Keratinocyte (primary cell): ENCODE data around the gene GADD45GIP1. TPM values are rescaled to one million over a fixed set of nuclear protein-coding genes. Genes with fewer than 3 reads are reported as not detected.

Source experiments
- DNase-seq: peaks from one replicate; pipeline ENCODE4 v3.0.0-alpha.2; 2011; ENCODE audit warnings: low read depth, missing footprints, low spot score
- FAIRE-seq: peaks from 2 replicates; lab custom pipeline; 2011; peaks lifted over from hg19 to GRCh38; lab: Jason Lieb, UNC
- H2AFZ ChIP-seq: 2 replicates; pipeline ENCODE4 v1.6.0; 2012; ENCODE audit warnings: low read length, control low read depth, inconsistent platforms; ENCODE audit not compliant: control insufficient read depth
- H3K27ac ChIP-seq: 2 replicates; pipeline ENCODE4 v1.5.1; 2011; ENCODE audit warnings: low read length; ENCODE audit not compliant: control insufficient read depth, insufficient read depth
- H3K27me3 ChIP-seq: 3 replicates; pipeline ENCODE4 v1.6.0; 2011; ENCODE audit warnings: low read length; ENCODE audit not compliant: control insufficient read depth, insufficient read depth; ENCODE audit errors: extremely low read depth
- H3K36me3 ChIP-seq, 2 experiments: 2 replicates in 1 of 2; 3 replicates in 1 of 2; pipeline ENCODE4 v1.5.1; 2011; ENCODE audit warnings: low read length in 2 of 2, mild to moderate bottlenecking in 1 of 2; ENCODE audit not compliant: control insufficient read depth in 2 of 2, insufficient read depth in 2 of 2; ENCODE audit errors: extremely low read depth in 1 of 2
- H3K4me1 ChIP-seq: 3 replicates; pipeline ENCODE4 v1.5.1; 2011; ENCODE audit warnings: low read length; ENCODE audit not compliant: control insufficient read depth, insufficient read depth; ENCODE audit errors: extremely low read depth
- H3K4me2 ChIP-seq: 3 replicates; pipeline ENCODE4 v1.6.0; 2011; ENCODE audit warnings: low read depth, low read length; ENCODE audit not compliant: control insufficient read depth, insufficient read depth; ENCODE audit errors: extremely low read depth
- H3K4me3 ChIP-seq, 3 experiments: fragments of 200-600 bp in 1 of 3; sonication (generic) in 1 of 3; 2 replicates in 2 of 3; 3 replicates in 1 of 3; pipeline ENCODE4 v1.5.1; 2011 to 2016; ENCODE audit warnings: low read length in 3 of 3, mild to moderate bottlenecking in 3 of 3, control low read depth in 2 of 3, inconsistent platforms in 1 of 3, low read depth in 1 of 3, mixed read lengths in 1 of 3, mixed run types in 1 of 3, moderate library complexity in 1 of 3; ENCODE audit not compliant: control insufficient read depth in 2 of 3, insufficient read depth in 2 of 3; ENCODE audit errors: extremely low read depth in 1 of 3
- H3K79me2 ChIP-seq: 2 replicates; pipeline ENCODE4 v1.6.0; 2012; ENCODE audit warnings: low read length; ENCODE audit not compliant: control insufficient read depth, insufficient read depth
- H3K9ac ChIP-seq: 3 replicates; pipeline ENCODE4 v1.6.0; 2011; ENCODE audit warnings: low read length; ENCODE audit not compliant: control insufficient read depth, insufficient read depth; ENCODE audit errors: extremely low read depth
- H3K9me1 ChIP-seq: 3 replicates; pipeline ENCODE4 v1.6.0; 2011; ENCODE audit warnings: low read length; ENCODE audit not compliant: control insufficient read depth, insufficient read depth; ENCODE audit errors: extremely low read depth
- H3K9me3 ChIP-seq: 2 replicates; pipeline ENCODE4 v1.5.1; 2012; ENCODE audit warnings: low read depth, low read length; ENCODE audit not compliant: control insufficient read depth
- H4K20me1 ChIP-seq: 3 replicates; pipeline ENCODE4 v1.6.0; 2011; ENCODE audit warnings: low read length; ENCODE audit not compliant: control insufficient read depth, insufficient read depth; ENCODE audit errors: extremely low read depth
- CTCF ChIP-seq, 3 experiments: IDR thresholded peaks in 1 of 3; conservative IDR thresholded peaks in 1 of 3; optimal IDR thresholded peaks in 1 of 3; 2 replicates in 2 of 3; 3 replicates in 1 of 3; pipeline versions ENCODE3 to v1.5.1; 2011; ENCODE audit warnings: low read length in 3 of 3, mild to moderate bottlenecking in 3 of 3, moderate library complexity in 2 of 3, control low read depth in 1 of 3, inconsistent platforms in 1 of 3; ENCODE audit not compliant: insufficient read depth in 2 of 3; ENCODE audit errors: extremely low read depth in 1 of 3
- EZH2 ChIP-seq: IDR thresholded peaks from one replicate; pipeline ENCODE4 v1.6.1; 2012; ENCODE audit warnings: inconsistent platforms, mild to moderate bottlenecking, low read length, moderate library complexity
- dilution Hi-C: fragments of 300-500 bp; cut with MboI; formaldehyde crosslinking; loops from one replicate; pipeline ENCODE4 v1.7.0; 2020; ENCODE audit warnings: low sequenced_read_pairs; ENCODE audit not compliant: extremely low pct_ligation_motif_present
- polyA plus RNA-seq, 5 experiments: library from polyadenylated mRNA; depleted of rRNA in 3 of 5; stranded (reverse) in 3 of 5; stranded (forward) in 1 of 5; unstranded in 1 of 5; fragments of >200 nt; gene quantifications; 1 replicate in 1 of 5; 2 replicates in 3 of 5; 3 replicates in 1 of 5; pipeline versions ENCODE4 v1.2.1 to v1.2.3, GENCODE V29; 2011 to 2012; ENCODE audit warnings: missing spikeins in 2 of 5, low read depth in 1 of 5, low replicate concordance in 1 of 5

GADD45GIP1 gene
- polyA plus RNA-seq, 1 donor (not counting 4 experiments of a cell fraction or from before 2014, with no cell fraction given), result 35.5 TPM

GRCh38 chr19:12937093-12937926, 19.7 kb downstream of the GADD45GIP1 start:
- H3K9me3 ChIP-seq, result no peaks in the 10 kb centered on the region
- peaks cover 28% of the 10 kb centered on the region for H3K4me1 ChIP-seq
- peaks cover 19% of the 10 kb centered on the region for H4K20me1 ChIP-seq
- DNase-seq, result no peak
- no peaks in the 10 kb centered on the region for H3K27me3 ChIP-seq
- peak overlapping the region; percentile 81 for H3K9ac ChIP-seq
- H3K4me2 ChIP-seq, result peak overlapping the region; percentile 83
- dilution Hi-C loops, result no loop called here
- peak overlapping the region; percentile 72 for H3K27ac ChIP-seq
- TF ChIP-seq EZH2 (no peak), CTCF (optimal IDR thresholded peaks at IDR 0.05 in 1 of 3, IDR thresholded peaks at IDR 0.05 in 1 of 3, conservative IDR thresholded peaks at IDR 0.05 in 1 of 3; ENCODE audit: extremely low read depth in 1 of 3, insufficient read depth in 2 of 3, low read length in 3 of 3) (no peak)
- peaks cover 51% of the 10 kb centered on the region for H3K79me2 ChIP-seq
- peaks cover 19 to 31% of the 10 kb centered on the region in 2 experiments for H3K36me3 ChIP-seq
- H3K9me1 ChIP-seq, result peaks cover 2% of the 10 kb centered on the region
- peak overlapping the region; percentile 68 for H2AFZ ChIP-seq
- peak overlapping the region; percentile 46 to 99 (median 95) for H3K4me3 ChIP-seq
- FAIRE-seq, result no peak

- FAIRE-seq (no peak), DNase-seq (no peak)
- Histone ChIP-seq H3K79me2 (peaks cover 51% of the 10 kb centered on the region), H3K4me2 (no peak overlapping the region), H3K9me1 (peaks cover 2% of the 10 kb centered on the region), H3K4me1 (peaks cover 29% of the 10 kb centered on the region), H2AFZ (no peak overlapping the region), H3K4me3 (no peak overlapping the region), H3K9me3 (no peaks in the 10 kb centered on the region), H4K20me1 (peaks cover 19% of the 10 kb centered on the region), H3K27ac (no peak overlapping the region), H3K36me3 (peaks cover 18 to 28% of the 10 kb centered on the region in 2 experiments), H3K27me3 (no peaks in the 10 kb centered on the region), H3K9ac (no peak overlapping the region)
- TF ChIP-seq CTCF (optimal IDR thresholded peaks at IDR 0.05 in 1 of 3, IDR thresholded peaks at IDR 0.05 in 1 of 3, conservative IDR thresholded peaks at IDR 0.05 in 1 of 3; ENCODE audit: extremely low read depth in 1 of 3, insufficient read depth in 2 of 3, low read length in 3 of 3) (no peak), EZH2 (no peak)
- dilution Hi-C loops, result no loop called here
These were observed 20.4 kb downstream of the GADD45GIP1 start for GRCh38 chr19:12936582-12936981.
